Gastroesophageal sphincter (tissue), 3 donors: ENCODE measurements around the gene MAN1C1.

Experiments used
- POLR2A ChIP-seq, 2 donors: fragments of 450-650 bp; IDR thresholded peaks; one replicate each; pipeline ENCODE4 v1.6.1; 2017; ENCODE audit warnings: antibody characterized with exemption in 2 of 2, mild to moderate bottlenecking in 2 of 2, moderate library complexity in 1 of 2
- POLR2AphosphoS5 ChIP-seq: sonication (generic); formaldehyde crosslinking; IDR thresholded peaks from one replicate; pipeline ENCODE4 v1.6.1; 2017; ENCODE audit warnings: antibody characterized with exemption
- TF ChIP-seq, protein P1 (sequence below), 4 experiments: fragments of 200-600 bp in 2 of 4; fragments of 450-650 bp in 2 of 4; sonication (generic) in 1 of 4; IDR thresholded peaks; one replicate each; pipeline ENCODE4 v1.5.1; 2017 to 2019; ENCODE audit warnings: antibody characterized with exemption in 4 of 4, mild to moderate bottlenecking in 2 of 4, moderate library complexity in 2 of 4

DNA sequence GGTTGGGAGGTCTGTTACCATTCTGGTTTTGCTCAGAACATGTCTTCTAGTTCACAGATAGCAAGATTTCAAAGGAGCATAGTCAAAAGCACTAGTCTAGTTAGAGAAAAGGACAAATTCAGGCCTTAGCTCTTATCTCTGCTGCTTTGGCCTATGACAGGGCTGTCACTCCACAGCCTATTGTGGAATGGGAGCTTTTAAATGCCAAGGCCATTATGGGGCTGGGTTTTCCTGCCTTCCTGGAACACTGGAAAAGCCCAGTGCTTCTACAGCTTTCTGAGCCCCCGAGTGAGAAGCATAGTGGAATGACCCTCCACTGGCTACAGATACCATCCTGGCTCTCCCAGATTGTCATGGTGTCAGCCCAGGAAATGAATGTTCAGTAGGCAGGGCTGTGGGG is 212.5 kb downstream of the MAN1C1 start:
- TF ChIP-seq POLR2A (IDR thresholded peaks at IDR 0.05), result no peak
- TF ChIP-seq, protein P1, sequence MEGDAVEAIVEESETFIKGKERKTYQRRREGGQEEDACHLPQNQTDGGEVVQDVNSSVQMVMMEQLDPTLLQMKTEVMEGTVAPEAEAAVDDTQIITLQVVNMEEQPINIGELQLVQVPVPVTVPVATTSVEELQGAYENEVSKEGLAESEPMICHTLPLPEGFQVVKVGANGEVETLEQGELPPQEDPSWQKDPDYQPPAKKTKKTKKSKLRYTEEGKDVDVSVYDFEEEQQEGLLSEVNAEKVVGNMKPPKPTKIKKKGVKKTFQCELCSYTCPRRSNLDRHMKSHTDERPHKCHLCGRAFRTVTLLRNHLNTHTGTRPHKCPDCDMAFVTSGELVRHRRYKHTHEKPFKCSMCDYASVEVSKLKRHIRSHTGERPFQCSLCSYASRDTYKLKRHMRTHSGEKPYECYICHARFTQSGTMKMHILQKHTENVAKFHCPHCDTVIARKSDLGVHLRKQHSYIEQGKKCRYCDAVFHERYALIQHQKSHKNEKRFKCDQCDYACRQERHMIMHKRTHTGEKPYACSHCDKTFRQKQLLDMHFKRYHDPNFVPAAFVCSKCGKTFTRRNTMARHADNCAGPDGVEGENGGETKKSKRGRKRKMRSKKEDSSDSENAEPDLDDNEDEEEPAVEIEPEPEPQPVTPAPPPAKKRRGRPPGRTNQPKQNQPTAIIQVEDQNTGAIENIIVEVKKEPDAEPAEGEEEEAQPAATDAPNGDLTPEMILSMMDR (IDR thresholded peaks at IDR 0.05), result no peak
- TF ChIP-seq POLR2AphosphoS5, result no peak
